Glutamatergic neuron (in vitro differentiated cells): ENCODE measurements around the gene GNPTAB. TPM values are rescaled to one million over a fixed set of nuclear protein-coding genes. Genes with fewer than 3 reads are reported as not detected.

Experiments
- DNase-seq: peaks from one replicate; pipeline ENCODE4 v3.0.0; 2022
- H3K27ac Mint-ChIP-seq: one replicate; pipeline ENCODE4 v1.8.0; 2020; ENCODE audit warnings: mild to moderate bottlenecking, mixed read lengths, inconsistent platforms; ENCODE audit not compliant: unreplicated experiment
- H3K27me3 Mint-ChIP-seq: one replicate; pipeline ENCODE4 v1.8.0; 2020; ENCODE audit warnings: mild to moderate bottlenecking, moderate library complexity, mixed read lengths, inconsistent platforms; ENCODE audit not compliant: unreplicated experiment
- H3K36me3 Mint-ChIP-seq: one replicate; pipeline ENCODE4 v1.8.0; 2020; ENCODE audit warnings: mild to moderate bottlenecking, mixed read lengths, inconsistent platforms; ENCODE audit not compliant: unreplicated experiment
- H3K4me1 Mint-ChIP-seq: one replicate; pipeline ENCODE4 v1.8.0; 2020; ENCODE audit warnings: mild to moderate bottlenecking, low read depth, mixed read lengths, inconsistent platforms; ENCODE audit not compliant: unreplicated experiment
- H3K4me3 Mint-ChIP-seq: one replicate; pipeline ENCODE4 v1.8.0; 2020; ENCODE audit warnings: mild to moderate bottlenecking, mixed read lengths, inconsistent platforms; ENCODE audit not compliant: unreplicated experiment
- H3K9me3 Mint-ChIP-seq: one replicate; pipeline ENCODE4 v1.8.0; 2020; ENCODE audit warnings: mild to moderate bottlenecking, moderate library complexity, mixed read lengths, inconsistent platforms; ENCODE audit not compliant: unreplicated experiment
- total RNA-seq: library from RNA; stranded (reverse); fragmentation: NEBNext Ultra II Directional; extraction: Animal tissue kit (Norgen Biotek cat#: 25700); gene quantifications from one replicate; pipeline ENCODE4 v1.2.1, GENCODE V29; 2021; ENCODE audit not compliant: unreplicated experiment
- TF ChIP-seq, protein P1 (sequence below): fragments of 200-600 bp; sonication (generic); IDR thresholded peaks from one replicate; pipeline ENCODE4 v1.5.0; 2021; ENCODE audit not compliant: partially characterized antibody, unreplicated experiment

GNPTAB gene
- total RNA-seq, 1 donor from 2014 or later, result 20.6 TPM

DNA sequence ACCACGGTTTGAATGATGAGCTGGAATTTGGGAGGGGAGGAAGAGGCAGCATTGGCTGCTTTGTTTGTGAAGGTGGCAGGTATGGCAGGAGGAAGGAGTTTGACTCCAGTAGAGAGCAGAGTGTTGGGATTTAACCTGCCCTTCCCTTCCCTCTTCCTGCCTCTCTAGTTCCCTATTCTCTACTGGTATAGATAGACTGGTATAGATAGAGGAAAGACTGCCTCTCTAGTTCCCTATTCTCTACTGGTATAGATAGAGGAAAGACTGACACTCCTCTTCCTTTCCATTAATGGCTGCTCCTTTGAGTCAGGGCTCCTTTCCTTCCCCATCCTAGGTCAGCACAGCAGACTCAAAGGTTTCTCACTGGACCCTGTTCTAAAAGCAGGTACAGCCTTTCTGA lies 83.1 kb downstream of the GNPTAB start:
- no peak overlapping the region for H3K27ac Mint-ChIP-seq
- no peak for DNase-seq
- no peaks in the 10 kb centered on the region for H3K36me3 Mint-ChIP-seq
- no peak overlapping the region for H3K4me3 Mint-ChIP-seq
- H3K4me1 Mint-ChIP-seq, result no peaks in the 10 kb centered on the region
- TF ChIP-seq, protein P1, sequence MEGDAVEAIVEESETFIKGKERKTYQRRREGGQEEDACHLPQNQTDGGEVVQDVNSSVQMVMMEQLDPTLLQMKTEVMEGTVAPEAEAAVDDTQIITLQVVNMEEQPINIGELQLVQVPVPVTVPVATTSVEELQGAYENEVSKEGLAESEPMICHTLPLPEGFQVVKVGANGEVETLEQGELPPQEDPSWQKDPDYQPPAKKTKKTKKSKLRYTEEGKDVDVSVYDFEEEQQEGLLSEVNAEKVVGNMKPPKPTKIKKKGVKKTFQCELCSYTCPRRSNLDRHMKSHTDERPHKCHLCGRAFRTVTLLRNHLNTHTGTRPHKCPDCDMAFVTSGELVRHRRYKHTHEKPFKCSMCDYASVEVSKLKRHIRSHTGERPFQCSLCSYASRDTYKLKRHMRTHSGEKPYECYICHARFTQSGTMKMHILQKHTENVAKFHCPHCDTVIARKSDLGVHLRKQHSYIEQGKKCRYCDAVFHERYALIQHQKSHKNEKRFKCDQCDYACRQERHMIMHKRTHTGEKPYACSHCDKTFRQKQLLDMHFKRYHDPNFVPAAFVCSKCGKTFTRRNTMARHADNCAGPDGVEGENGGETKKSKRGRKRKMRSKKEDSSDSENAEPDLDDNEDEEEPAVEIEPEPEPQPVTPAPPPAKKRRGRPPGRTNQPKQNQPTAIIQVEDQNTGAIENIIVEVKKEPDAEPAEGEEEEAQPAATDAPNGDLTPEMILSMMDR, result no peak
- no peaks in the 10 kb centered on the region for H3K27me3 Mint-ChIP-seq
- H3K9me3 Mint-ChIP-seq, result no peaks in the 10 kb centered on the region

DNA sequence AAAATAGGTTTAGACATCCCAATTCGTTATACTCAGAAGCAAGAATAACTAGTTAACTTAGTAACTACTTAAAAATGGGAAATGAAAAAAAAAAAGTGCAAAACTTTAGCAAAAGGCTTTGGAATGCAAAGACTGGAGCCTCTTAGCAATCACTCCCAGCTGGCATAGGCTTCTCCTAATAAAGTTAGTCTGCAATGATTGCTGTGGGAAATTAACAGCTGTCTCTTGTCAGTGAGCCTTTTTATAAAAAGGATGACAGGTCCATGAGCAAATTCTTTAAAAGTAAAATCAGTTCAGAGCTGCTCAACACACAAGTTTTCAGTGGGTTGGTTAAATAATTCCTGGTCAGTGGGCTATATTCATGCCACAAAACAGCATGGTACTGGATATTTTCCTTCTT lies 84.1 kb downstream of the GNPTAB start:
- no peaks in the 10 kb centered on the region for H3K36me3 Mint-ChIP-seq
- H3K27me3 Mint-ChIP-seq, result no peaks in the 10 kb centered on the region
- no peak for DNase-seq
- TF ChIP-seq, protein P1, result no peak
- H3K4me3 Mint-ChIP-seq, result no peak overlapping the region
- H3K4me1 Mint-ChIP-seq, result no peaks in the 10 kb centered on the region
- no peak overlapping the region for H3K27ac Mint-ChIP-seq
- H3K9me3 Mint-ChIP-seq, result no peaks in the 10 kb centered on the region

DNA sequence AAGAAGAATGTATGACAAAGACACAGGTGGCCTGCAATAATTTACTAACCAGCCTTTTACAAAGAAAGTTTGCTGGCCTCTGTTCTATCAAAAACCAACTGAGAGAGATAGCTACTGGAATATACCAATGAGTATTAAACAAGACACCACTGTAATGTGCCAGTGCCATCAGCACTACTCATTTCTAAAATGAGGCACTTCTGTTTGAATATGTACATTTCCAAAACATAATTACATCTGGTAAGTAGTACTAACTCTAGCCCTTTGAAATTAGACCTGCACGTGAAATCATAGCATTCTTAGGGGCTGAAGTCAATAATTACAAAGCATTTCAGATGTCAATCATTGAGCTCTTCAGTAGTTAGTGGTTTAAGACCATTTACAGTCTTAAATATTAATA lies 84.6 kb downstream of the GNPTAB start:
- TF ChIP-seq, protein P1, result no peak
- no peak overlapping the region for H3K27ac Mint-ChIP-seq
- no peaks in the 10 kb centered on the region for H3K4me1 Mint-ChIP-seq
- H3K9me3 Mint-ChIP-seq, result no peaks in the 10 kb centered on the region
- no peak overlapping the region for H3K4me3 Mint-ChIP-seq
- H3K27me3 Mint-ChIP-seq, result no peaks in the 10 kb centered on the region
- H3K36me3 Mint-ChIP-seq, result no peaks in the 10 kb centered on the region
- no peak for DNase-seq

DNA sequence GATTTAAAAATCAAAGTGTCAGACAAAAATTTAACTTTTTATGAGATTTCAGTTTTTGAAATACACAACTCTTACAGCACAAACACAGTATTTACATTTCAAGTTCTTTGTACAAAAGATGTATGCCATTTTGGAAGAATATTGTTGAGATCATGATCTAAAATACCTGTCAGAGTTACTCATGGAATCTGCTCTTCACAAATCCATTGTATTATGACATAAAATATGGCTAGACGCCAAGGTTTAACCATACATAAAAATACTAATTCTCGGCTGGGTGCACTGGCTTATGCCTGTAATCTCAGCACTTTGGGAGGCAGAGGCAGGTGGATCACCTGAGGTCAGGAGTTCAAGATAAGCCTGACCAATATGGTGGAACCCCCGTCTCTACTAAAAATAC lies 85.3 kb downstream of the GNPTAB start:
- H3K4me1 Mint-ChIP-seq, result no peaks in the 10 kb centered on the region
- no peaks in the 10 kb centered on the region for H3K36me3 Mint-ChIP-seq
- H3K27me3 Mint-ChIP-seq, result no peaks in the 10 kb centered on the region
- H3K9me3 Mint-ChIP-seq, result no peaks in the 10 kb centered on the region
- no peak overlapping the region for H3K27ac Mint-ChIP-seq
- TF ChIP-seq, protein P1, result no peak
- no peak overlapping the region for H3K4me3 Mint-ChIP-seq
- no peak for DNase-seq

DNA sequence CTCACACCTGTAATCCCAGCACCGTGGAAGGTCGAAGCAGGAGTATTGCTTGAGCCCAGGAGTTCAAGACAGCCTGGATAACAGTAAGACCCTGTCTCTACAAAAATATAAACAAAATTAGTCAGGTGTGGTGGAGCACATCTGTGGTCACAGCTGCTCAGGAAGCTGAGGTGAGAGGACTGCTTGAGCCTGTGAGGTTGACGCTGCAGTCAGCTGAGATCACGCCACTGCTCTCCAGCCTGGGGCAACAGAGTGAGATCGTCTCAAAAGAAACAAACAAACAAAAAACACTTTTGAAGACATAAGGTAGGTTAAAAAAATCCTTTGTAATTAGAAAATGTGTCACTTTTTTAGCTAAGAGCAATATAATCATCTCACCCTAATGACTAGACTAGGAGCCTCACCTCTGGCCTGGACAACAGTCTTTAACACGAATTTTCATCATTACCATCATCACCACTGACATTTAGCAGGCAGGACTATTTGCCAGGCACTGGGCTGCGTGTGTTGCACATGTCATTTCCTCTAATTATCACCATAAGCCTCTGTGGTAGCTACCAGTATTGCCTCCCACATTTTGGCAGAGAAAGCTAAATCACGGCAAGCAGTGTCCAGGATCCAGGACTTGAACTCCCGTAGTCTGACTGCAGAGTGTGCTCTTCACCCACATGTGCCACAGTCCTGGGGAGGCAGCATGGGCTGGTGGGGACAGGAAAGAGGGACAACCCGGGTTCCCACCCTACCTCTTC lies 86.9 kb downstream of the GNPTAB start:
- H3K36me3 Mint-ChIP-seq, result no peaks in the 10 kb centered on the region
- TF ChIP-seq, protein P1, result no peak
- no peaks in the 10 kb centered on the region for H3K4me1 Mint-ChIP-seq
- no peak overlapping the region for H3K4me3 Mint-ChIP-seq
- H3K9me3 Mint-ChIP-seq, result no peaks in the 10 kb centered on the region
- H3K27me3 Mint-ChIP-seq, result no peaks in the 10 kb centered on the region
- H3K27ac Mint-ChIP-seq, result no peak overlapping the region
- DNase-seq, result no peak
